DMS153 (cell line): ENCODE data around the gene E2F4.
A peak's percentile ranks its signal among the peaks of the same experiment; 100 is the strongest.

ENCODE experiments used
- DNase-seq: peaks from one replicate; lab custom pipeline; 2025; lab: John Stamatoyannopoulos, UW

Gene E2F4

GRCh38 chr16:67235816-67236562 is 44.0 kb downstream of the E2F4 start:
- no peak for DNase-seq

- DNase-seq, result no peak
These were observed 44.8 kb downstream of the E2F4 start for GRCh38 chr16:67236563-67237395.

DNA sequence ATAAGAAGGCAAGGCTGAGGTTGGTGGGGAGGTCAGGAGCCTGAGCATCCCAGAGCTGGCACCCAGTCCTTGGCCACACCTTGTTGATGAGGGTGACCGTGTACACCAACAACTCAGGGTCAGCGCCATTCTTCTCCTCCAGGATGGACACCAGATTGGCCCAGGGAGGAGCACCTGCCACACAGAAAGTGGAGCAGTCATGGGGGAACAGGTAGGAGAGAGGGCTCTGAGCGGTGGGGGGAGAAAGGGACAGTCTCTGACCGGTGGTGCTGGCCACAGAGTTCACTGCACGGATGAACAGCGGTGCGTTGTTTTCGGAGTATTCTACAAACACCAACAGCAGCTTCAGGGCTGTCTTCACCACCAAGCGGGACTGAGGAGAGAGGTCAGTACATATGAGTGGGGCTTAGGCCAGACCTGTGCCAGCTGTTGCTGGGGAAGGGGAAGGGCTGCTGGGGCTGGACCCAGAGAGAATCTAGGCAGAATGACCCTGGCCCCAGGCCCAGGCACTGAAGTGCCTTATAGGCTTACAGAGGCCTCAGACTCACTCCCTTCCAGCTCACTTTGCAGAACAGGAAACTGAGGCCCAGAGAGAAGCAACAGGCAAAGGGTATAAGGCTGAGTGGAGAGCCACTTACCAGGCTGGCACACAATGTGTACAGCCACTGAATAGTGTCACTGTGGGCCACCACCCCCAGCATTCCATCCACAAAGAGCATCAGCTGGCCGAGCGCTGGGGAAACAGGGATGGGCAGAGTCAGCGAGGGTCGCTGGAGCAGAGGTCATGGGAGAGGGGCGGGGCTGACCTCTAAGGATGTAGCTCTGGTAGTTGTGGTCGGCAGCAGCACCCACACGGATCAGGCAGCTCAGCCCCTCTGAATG is 45.7 kb downstream of the E2F4 start:
- no peak for DNase-seq

DNA sequence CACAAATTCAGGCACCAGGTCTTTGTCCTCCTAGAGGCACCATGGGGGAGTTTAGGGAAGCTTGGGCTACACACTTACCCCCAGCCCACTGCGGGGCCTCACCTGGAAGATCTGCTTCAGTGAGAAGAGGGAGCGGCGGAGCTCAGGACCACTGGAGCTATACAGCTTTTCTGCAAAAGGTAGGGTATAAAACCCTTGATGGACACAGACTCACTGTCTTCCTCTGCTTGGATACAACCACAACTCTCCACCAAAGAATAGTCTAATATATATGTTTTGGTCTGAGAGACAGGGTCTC is 46.3 kb downstream of the E2F4 start:
- DNase-seq, result no peak

DNA sequence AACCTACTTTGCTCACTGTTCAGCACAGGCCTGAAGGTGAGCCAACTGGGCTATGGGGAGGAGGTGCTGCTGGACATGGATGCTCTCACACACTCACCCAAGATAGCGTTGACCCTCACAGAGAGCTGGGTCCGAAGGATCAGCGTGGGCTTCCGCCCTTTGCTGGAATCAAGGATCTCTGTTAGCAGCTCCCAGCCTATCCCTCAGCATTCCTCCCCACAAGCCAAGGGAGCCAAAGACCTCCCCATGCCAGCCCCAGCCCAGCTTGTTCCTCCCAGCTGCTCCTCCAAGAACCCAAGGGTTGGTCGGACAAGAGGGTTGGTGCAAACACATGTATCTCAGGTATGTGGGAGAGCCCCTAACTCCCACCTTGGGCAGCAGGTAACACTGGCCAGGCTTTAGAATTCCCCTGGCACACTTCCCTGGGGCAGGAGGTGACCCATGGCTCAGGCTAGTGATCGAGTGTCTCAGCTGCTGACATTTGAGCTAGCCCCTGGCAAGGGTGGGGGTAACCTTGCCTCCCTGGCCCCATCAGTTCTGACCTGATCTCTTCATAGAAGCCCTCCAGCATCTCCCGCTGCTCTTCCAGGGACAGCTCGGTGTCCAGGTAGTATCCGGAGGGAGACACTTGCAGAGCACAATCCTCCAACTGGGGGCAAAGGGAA is 47.0 kb downstream of the E2F4 start:
- DNase-seq, result no peak

- no peak for DNase-seq
These were observed 48.6 kb downstream of the E2F4 start for GRCh38 chr16:67240506-67240905.

DNA sequence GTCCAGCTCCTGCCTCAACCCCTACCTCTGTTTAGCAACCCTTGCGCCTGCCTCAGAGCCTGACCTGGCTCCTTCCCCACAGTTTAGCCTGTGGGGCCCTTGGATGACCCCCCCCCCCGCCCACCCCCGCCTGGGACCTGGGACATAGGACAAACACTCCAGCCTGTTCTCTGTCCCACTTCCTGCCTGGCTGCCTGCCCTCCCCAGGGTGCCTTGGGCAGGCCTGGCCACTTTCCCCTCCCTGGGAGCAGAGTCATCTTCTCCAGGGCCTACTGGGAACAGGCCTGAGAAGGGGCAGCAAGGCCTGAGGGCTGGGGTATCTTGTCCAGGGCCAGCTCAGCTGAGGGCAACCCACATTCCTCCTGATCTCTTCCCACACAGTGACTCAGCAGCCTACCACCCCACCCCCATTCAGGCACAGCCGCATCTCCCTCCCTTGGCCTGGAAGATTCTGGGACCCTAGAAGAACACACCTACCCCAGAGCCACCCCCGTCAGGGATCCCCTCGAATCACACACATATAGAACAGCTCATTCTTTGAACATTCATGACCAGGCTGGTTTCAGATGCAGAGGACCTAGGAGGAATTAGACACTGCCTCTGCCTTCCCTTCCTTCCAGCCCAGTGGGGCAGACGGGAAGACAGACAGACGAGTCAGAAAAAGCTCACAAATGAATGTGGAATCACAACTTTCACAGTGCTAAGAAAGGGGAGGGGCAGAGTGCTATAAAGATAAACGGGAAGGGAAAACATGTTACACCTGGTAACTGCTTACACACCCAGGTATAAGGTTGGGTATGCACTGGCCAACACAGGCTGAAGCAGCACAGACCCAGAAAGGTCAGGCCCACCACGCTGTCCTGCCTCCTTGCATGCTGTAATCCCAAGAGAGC is 49.3 kb downstream of the E2F4 start:
- peak; percentile 3 for DNase-seq

GRCh38 chr16:67242138-67242730 is 50.3 kb downstream of the E2F4 start:
- no peak for DNase-seq

DNA sequence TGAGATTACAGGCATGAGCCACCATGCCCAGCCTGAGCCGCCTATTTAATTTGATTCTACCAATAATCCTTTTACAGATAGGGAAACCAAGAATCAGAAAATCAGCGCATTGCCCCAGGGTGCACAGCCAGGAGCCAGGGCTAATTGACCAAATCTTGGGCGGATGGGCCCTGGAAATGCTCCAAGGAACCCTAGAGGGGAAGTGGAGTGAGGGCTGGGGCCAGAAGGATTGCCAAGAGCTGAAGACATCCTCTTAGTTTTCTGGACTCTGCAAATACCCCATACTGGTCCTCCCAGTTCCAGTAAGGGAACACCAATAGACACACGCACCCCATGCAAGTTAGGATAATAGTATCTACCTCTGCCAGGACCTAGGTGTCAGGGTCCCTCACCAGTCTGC is 51.5 kb downstream of the E2F4 start:
- DNase-seq, result no peak

- no peak for DNase-seq
These were observed 52.6 kb downstream of the E2F4 start for GRCh38 chr16:67244387-67245185.

- no peak for DNase-seq
These were observed 53.2 kb downstream of the E2F4 start for GRCh38 chr16:67245186-67245585.

DNA sequence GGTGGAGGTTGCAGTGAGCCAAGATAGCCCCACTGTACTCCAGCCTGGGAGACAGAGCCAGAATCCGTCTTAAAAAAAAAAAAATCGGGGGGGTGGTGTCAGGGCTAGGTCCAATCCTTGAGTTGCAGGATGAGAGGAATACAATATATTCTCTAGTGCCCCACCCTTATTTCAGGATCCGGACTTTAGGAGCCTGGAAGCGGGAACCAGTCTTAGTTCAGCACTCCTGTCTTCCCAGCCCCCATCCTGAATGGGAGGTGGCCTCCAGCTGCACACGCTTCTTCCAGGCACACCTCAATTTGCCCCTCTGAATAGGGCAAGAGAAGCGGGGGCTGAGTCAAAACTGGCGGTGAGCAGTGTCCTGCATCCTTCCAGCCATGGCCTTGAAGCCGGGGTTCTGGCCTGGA is 53.7 kb downstream of the E2F4 start:
- DNase-seq, result no peak

- peak; percentile 30 for DNase-seq
These were observed 54.3 kb downstream of the E2F4 start for GRCh38 chr16:67246081-67246755.

- DNase-seq, result peak; percentile 89
These were observed 54.8 kb downstream of the E2F4 start for GRCh38 chr16:67246756-67247191.

DNA sequence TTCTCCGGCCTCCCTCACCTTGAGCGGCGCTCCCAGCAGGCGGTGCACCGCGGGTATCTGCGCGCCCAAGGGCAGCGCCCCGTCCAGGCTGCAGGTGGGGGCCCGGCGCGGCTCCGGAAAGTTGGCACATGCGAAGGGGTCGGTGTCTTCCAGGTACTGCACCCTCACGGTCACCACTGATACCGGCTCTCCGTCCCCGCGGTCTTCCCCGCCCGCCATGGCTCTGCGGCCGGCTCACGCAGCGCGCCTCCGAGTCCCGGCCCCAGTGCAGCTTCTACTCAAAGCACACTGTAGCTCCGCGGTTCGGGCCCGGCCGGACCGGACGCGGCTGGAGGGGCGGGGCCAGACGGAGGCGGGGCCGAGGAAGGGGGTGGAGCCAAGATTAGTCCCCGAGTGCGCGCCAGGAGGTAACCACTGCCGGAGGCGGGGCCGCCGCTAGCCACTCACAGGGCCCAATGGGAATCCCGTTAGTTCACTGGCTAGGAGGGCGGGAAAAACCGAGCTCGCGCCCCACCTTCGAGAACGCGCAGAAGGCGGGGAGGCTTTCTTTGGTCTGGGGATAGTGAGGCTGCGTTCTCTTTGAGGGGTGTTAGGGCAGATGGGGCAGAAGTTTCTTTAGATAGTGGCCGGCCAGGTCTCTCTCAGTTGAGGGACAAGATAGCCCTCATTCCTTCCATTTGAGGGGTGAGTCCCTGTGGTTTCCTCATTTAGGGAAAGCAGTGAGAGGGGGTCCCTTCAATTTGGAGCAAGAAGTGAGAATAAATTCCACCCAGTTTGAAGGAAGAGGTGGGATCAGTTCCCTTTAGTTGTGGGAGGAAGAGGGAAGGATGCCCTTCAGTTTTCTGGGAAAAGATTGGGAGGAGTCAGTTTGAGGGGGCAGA is 55.5 kb downstream of the E2F4 start, which contains the start of gene FHOD1:
Gene FHOD1, minus strand, starts transcription at position 290 of the 881 bp plus-strand sequence. Its CDS starts 71 bp downstream, at position 219.
- DNase-seq, result peak; percentile 86

DNA sequence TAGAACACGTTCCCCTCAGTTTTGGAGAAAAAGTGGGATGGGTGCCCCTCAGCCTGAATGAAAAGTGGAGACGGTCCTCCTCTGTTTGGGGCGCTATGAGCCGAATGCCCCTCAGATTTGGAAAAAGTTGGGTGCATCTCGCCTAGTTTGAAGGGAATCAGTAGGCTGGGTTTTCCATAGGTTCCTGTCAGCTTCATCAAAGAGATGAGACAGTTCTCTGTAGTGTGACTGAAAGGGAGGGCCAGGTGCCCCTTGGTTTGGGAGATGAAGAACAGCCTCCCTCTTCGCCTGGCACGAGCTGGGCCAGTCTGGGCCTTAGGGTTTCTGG is 56.1 kb downstream of the E2F4 start:
- DNase-seq, result no peak
